ENCODE results near the gene PRKACG. TPM values are rescaled to one million over a fixed set of nuclear protein-coding genes. Genes with fewer than 3 reads are reported as not detected.
A peak's percentile ranks its signal among the peaks of the same experiment; 100 is the strongest.
"Not testable (repeated sequence)": the region's sequence is repeated elsewhere in the genome, so short reads cannot be mapped to it uniquely, and the experiment has no call there.

The PRKACG gene
- total RNA-seq, 1 donor from 2014 or later = not detected

DNA sequence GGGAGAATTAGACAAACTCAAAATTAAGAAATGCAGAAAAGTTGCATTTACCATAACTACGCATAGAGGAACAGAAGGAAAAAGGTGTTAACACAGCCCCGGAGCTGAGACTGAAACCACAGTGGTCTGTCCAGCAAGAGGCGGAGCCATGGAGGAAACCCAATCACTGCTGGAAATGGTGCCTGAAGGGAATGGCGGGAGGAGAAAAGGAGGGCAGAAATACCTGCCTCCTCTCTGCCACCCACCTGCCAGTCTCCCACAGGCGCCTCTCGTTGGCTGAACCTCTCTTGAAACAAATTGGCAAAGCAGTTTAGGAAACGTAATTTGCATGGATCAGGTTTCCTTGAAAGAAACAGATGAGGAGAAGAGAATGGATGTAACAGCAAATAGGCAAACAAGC, 9.7 kb upstream of the PRKACG start:
- no peak for ATAC-seq

GRCh38 chr9:69020301-69021145, 6.6 kb upstream of the PRKACG start:
- no peak for ATAC-seq

GRCh38 chr9:69019808-69020207, 5.9 kb upstream of the PRKACG start:
- no peak for ATAC-seq

DNA sequence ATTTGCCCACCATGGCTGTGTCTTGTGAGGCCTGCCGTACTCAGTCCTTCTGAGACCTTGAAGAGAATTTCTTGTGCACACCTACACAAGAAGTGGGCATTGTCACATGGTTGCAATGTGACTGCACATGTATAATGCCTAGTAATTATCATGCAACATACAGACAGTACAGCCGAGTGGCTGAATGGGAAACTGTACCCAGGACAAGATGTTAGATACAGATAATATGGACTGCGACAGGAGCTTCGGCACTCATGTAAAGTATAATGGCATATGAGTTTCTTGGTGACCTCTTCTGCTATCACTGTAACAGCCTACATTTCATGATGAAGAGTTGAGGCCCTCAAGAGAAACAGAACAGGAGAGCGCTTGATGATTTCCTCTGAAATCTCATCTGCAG, 4.8 kb upstream of the PRKACG start:
- no peak for ATAC-seq

- no peak for ATAC-seq
Measured at GRCh38 chr9:69016191-69017096, 2.5 kb upstream of the PRKACG start.

DNA sequence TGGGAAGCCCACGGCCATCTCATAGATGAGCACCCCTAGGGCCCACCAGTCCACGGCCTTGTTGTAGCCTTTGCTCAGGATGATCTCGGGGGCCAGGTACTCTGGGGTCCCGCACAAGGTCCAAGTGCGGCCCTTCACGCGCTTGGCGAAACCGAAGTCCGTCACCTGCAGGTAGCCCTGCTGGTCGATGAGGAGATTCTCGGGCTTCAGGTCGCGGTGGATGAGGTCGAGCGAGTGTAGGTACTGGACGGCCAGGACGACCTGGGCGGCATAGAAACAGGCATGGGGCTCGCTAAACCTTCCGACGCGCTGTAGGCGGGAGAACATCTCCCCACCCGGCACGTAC, 558 bp downstream of the PRKACG start:
- ATAC-seq = no peak

DNA sequence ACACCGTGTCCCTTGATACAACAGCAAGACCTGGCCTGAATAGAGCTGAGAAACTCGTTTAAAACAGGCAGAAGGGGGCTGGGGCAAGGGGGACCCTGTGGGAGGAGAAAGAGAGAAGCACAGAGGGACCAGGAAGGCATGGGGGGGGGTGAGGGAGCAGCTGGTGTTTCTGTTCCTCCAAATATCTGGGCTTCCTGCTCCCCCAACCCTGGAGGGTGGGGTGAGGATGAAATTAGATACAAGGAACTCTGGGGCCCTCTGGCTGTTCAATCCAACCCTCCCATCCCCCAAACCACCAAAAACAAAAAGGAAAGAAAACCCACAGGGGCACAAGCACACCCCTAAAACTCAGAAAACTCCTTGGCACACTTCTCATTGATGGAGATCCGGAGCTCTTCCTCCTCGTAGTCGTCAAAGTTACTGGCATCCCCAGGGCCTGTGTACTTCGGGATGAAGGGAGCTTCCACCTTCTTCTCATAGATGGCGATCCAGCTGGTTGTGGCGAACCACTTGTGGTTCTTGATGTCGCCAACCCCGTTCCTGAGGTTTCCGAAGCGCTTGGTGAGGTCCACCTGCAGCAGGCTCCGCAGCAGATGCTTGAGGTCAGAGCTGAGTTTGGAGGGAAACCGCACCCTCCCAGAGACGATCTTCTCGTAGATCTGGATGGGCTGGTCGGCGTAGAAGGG, 1.1 kb downstream of the PRKACG start:
- ATAC-seq = no peak

- peak; percentile 18 for ATAC-seq
Measured at GRCh38 chr9:69009708-69010107, 4.2 kb downstream of the PRKACG start.

DNA sequence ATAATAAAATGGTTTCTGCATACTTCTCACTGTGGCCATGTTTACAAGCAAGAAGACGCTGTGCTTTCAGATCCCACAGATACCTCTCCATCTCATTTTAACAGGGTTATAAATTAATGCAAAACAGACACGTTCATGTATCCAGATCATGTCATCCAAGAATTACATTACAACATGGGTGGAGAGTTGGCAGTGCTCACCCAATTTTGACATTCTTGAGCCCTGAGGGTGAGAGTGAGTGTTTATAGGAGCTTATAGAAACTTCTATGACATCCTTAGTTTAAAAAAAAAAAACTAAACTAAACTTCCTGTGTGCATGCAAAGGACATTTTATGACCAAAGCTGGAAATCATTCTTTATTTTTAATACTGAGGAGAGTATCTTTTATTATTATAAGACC, 9.1 kb downstream of the PRKACG start:
- no peak for ATAC-seq

GRCh38 chr9:69003051-69003450, 10.9 kb downstream of the PRKACG start:
- ATAC-seq = no peak

GRCh38 chr9:69001921-69002320, 12.0 kb downstream of the PRKACG start:
- ATAC-seq = no peak

GRCh38 chr9:68999393-69000105, 14.4 kb downstream of the PRKACG start:
- ATAC-seq = peak; percentile 82

- no peak for ATAC-seq
Measured at GRCh38 chr9:68998812-68999211, 15.1 kb downstream of the PRKACG start.

DNA sequence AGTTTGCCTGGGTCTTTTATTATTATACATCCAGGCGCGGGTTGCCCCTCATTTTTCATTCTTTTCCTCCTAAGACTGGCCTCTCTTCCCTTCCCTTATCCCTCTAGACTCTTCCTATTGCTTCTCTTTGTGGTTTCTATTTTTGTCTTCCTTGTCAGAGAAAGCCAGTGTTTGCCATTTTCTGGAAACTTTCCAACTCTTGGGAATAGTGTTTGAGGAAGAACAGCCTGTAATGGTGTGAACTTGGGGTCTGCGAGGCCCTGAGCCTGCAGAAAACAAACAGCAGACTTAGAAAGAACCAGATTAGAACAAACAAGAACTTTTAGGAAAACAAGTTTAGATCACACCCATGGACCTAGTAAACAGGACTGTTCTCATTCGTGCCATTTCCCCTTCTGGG, 15.5 kb downstream of the PRKACG start:
- no peak for ATAC-seq

DNA sequence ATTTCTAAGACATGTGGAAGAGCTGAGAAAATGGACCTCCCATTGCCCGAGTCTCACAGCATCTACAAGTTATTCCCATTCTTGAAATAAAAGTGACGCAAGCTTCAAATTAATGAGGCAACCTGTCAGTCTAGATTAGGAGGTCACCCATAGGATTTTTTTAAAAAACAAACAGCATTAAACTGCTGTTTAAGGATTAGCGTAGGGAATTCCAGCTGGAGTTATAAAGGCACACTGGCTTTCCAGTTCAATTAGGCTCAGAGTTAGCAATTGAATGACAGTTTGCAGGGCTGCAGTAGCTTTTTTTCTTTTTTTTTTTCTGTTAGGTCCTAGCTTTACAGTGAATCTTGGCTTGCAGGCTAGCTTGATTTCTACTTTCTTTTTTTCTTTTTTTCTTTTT, 16.2 kb downstream of the PRKACG start:
- ATAC-seq = no peak

DNA sequence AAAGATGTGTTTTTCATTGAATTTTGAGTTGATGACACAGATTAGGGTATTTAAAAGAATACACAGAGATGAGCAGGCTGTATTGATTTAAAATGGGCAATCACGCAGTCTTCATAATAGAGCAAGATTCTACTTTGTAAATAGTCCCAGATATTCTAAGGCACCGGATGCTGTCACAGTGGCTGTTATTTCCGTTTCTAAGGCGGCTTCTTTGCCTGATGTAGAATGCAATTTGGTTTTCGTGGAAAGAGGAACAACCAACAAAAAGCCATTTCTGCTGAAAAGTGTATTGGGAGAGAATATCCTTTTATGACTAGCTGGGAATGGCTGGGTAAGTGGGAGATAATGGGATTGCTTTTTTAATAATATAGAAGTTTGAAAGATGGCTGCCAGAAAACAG, 17.5 kb downstream of the PRKACG start:
- ATAC-seq = no peak

DNA sequence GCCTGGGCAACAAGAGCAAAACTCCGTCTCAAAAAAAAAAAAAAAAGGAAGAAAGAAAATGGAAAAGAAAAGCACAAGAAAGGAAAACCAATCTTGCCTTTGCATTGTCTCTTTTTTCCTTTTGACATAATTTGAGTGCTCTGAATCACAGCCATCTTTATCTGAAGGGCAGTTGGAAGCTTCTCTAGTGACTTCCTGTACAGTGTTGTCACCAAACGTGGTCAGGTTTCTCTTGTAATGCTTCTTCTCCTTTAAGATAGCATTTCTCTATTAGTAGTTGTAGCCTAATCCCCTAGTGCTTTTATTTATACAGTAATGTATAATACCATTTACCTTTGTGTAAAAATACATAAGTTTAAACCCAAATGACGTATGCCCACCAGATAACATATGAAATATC, 18.1 kb downstream of the PRKACG start:
- no peak for ATAC-seq

DNA sequence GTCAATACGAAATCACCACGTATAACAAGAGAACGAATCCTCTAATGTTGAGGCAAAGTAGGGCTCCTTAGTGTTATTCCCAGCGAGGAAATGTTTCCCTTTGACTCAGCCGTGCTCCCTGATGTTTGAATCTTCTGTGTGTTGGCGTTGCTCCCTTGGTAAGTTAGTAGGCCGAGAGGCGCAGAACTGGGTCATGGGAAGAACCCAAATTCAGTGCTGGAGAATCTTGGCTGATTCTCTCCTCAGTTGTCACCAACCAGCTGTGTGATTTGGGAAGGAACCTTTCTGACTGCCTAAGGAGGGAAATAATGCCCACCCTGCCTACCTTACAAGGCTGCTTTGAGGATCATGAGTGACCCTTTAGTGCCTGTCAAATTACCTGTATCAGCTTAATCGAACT, 22.5 kb downstream of the PRKACG start:
- no peak for ATAC-seq

- ATAC-seq = not testable (repeated sequence)
Measured at GRCh38 chr9:68986949-68987348, 27.0 kb downstream of the PRKACG start.

DNA sequence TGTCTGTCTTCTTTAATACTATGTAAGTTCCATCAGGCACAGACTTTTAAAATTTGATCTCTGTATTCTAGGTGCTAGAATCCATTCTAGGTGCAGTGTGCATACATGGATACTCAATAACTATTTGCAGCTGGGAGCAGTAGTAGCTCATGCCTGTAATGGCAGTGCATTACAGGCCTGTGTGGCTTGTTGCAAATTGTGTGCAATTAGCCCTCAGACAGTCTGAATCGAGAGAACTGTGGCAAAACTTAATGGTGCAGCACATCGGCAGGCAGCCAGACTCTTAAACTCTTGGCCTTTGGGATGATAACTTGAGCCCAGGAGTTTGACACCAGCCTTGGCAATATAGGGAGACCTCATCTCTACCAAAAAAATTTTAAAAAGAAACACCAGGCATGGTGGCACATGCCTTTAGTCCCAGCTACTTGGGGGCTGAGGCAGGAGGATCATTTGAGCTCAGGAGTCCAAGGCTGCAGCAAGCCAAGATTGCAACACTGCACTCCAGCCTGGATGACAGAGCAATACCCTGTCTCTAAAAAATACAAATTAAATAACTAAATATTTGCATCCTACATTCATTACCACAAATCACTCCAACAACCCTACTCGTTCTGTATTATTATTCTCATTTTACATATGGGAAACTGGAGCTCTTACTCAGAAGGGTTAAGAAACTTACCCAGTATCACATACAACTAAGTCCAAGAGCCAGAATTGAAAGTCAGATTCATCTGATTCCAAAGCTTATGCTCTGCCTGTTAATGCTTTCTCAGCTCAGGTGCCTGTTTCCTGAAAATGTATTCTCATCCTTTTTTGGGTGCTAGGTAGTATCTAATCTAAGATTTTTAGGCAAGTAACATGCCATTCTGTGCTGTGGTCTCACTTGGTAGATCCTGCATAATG, 30.1 kb downstream of the PRKACG start:
- no peak for ATAC-seq

- ATAC-seq = no peak
Measured at GRCh38 chr9:68983008-68983411, 30.9 kb downstream of the PRKACG start.
